UCSD-AML1 (cell line): Measurements from ENCODE around the gene GLDC.
"Not testable (repeated sequence)": the region's sequence is repeated elsewhere in the genome, so short reads cannot be mapped to it uniquely, and the experiment has no call there.

Experiments used
- DNase-seq: peaks from one replicate; lab custom pipeline; 2025; ENCODE audit not compliant: unreplicated experiment; lab: John Stamatoyannopoulos, UW

Gene GLDC

DNA sequence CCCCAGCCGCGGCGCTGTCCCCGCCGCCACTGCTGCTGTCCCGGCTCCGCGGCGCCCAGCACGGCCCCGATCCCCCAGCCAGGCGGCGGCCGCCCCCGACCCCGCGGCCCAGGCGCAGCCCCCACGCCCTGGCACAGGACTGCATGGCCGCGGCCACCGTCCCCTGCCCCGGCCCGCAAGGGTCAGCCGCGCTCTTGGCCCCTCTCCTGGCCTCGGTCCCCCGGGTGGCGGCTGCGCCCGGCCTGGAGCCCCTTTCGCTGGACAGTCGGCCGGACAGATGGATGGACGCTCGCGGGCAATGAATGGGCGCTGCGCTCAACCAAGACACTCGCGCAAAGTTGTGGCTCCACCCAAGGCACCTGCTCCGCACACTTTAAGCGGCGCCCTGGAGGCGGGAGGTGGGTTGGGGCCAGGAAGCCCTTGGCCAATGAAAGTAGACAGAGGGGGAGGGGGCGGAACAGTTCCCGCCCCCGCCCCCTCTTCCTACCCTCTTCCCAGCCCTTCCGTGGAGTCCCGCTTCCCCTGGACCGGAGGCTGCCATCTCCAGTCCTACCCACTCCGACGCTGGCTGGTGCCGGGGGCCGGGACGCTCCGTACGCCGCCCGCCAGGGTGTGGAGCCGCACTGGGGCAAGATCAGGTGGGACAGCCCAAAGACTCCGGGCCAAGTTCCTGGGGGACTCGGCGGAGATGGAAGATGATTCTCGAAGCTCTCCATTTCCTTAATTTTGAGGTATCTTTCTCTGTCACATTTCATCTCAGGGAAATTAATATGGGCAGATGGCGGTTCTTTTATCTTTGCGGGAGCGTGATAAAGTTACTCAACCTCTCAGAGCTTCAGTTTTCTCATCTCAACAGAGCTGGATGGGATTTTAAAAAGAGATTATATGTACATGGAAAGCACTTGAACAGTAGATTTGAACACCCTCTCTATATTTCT is at the start of gene GLDC:
Gene GLDC, minus strand, starts transcription at position 375 of the 938 bp plus-strand sequence. Its CDS starts 230 bp downstream, at position 145.
- no peak for DNase-seq

DNA sequence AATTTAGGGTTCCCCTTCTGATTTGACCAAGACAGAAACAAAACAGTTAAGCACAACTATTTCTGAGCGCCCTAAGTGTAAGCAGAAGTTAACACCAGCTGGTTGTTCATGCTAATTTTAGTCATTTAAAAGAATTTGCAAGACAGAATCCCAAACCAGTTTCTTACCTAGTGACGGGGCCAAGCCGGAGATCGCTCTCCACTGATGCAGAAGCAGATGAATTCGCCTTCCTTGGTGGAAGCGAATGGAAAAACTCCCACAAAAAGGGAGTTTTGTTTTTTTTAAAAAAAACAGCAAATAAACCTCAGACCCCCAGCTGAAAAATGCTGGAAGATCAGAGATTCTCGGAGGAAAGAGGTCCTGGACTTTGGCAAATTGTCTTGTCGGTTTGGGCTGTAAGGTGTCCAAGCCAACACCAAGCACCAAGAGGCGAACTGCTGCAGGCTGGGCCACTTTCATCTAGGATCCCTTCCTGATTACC is 47.4 kb upstream of the GLDC start:
- no peak for DNase-seq

DNA sequence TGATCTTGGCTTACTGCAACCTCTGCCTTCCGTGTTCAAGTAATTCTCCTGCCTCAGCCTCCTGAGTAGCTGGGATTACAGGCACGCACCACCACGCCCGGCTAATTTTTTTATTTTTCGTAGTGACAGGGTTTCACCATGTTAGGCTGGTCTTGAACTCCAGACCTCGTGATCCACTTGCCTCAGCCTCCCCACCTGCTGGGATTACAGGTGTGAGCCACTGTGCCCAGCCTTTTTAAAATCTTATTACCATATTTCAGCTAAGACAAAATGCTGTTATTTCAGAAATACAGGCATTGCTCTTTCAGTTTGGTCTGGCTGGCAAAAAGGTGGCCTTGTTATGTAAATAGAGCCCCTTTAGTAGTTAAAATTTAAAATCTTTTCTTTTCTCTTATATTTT is 46.9 kb upstream of the GLDC start:
- no peak for DNase-seq

DNA sequence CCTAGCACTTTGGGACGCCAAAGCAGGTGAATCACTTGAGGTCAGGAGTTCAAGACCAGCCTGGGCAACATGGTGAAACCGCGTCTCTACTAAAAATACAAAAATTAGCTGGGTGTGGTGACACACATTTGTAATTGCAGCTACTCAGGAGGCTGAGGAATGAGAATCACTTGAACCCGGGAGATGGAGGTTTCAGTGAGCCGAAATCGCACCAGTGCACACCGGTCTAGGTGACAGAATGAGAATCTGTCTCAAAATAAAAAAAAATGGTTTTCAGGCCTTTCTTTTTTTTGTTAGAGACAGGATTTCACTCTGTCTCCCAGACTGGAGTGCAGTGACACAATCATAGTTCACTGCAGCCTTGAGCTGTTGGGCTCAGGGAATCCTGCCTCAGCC is 45.1 kb upstream of the GLDC start:
- not testable (repeated sequence) for DNase-seq

DNA sequence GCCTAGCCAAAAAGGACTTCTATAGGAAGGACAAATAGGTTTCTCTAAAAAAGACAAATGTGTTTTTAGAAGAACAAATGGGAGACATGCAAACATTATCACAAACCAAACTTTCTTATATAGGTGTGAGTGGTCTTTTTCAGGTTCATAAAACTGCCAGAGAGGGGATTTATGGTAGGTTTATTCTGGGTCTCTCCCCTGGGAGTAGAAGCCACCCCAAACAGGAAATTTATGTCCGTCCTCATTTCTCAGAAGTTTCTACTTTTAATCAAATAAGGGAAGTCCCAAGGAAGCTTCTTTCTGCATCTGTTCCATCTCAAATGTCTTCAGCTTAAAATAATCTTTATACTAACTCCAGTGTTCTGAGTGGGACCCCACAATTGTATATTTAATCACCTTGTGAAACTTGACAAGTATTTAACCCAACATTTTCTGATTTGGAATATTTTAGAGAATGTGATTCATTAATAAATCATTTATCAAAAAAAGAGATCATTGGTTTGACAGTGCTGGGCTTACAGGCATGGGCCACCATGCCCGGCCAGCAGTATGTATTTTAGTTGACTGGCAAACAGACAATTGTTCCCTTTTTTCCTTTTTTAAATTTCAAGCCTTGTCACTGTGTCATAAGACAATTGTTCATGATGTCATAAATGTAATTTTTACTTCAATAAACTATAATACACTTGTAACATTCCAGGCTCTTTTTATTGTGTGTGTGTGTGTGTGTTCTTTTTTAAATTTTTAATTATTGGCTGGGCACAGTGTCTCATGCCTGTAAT is 44.6 kb upstream of the GLDC start:
- DNase-seq, result no peak

DNA sequence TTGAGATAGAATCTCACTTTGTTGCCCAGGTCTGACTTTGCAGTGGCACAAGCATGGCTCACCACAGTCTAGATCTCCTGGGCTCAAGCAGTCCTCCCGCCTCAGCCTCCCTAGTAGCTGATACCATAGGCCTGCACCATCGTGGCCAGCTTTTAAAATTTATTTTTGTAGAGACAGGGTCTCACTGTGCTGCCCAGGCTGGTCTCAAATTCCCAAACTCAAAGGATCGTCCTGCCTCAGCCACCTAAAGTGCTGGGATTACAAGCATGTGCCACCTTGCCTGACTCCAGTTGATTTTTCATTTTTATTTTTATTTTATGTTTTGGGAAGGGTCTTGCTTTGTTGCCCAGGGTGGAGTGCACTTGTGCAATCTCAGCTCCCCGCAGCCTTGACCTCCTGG is 41.7 kb upstream of the GLDC start:
- DNase-seq, result no peak

DNA sequence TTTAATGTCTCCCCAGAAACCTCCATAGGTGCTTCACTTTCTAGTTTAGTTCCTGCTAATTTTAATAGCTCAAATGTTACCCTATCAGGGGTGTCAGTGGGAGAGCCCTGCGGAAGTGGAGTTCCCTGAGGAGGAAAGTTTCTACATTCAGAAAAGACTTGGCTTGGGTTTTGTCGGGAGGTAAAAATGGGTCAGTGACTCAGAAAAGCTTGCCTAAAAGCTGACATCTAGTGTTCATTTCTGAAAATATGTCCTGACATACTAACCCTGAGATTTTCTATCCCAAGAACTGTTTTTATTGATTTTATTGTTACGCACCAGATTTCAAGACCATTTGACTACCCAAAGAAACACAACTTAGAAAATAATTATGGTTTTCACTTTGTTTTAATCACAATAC is 40.9 kb upstream of the GLDC start:
- DNase-seq, result no peak

DNA sequence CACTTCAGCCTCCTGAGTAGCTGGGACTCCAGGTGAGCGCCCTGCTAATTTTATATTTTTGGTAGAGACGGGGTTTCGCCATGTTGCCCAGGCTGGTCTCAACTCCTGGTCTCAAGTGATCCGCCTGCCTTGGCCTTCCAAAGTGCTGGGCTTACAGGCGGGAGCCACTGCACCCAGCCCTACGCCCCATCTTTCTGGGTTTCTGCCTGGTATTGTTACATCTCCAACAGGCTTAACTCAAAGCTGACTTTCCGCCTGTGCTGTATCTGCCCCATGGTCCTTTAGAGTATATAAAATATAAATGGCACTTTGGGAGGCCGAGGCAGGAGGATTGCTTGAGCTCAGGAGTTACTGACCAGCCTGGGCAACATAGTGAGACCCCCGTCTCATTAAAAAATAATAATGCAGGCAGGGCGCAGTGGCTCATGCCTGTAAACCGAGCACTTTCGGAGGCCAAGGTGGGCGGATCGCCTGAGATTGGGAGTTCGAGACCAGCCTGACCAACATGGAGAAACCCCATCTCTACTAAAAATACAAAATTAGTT is 36.5 kb upstream of the GLDC start:
- no peak for DNase-seq

DNA sequence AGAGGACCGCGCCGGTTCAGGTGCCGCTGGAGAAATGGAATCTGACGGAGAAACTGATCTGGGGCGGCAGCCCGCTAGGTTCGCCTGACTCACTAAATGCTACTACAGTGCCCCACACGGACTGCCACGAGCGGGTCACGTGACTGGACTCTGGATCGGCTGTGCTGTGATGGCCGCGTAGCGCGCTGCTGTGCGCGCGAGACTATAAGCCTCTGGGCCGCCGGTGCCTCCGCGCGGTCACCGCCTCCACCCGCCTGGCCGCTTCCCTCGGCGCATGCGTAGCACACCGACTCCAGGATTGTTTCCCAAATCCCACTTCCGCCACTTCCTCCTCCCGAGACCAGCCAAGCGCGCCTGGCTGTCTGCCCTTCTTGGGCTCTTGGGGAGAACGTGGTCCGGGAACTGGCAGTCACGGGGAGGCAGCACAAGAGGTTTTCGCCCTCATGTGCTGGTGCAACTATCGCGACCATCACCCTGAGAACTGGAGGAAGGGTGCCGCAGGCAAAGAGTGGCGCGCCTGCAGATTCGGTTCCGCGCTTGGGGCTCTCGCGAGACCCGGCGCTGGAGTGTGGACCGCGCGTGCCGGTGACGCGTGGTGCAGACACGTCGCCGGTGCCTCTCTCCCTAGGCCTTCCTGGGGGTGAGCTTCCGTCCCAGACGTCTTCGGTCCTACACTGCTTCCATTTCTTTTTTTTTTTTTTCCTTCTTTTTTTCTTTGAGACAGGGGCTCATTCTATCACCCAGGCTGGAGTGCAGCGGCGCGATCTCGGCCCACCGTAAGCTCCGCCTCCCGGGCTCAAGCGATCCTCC is 35.8 kb upstream of the GLDC start:
- peak; percentile 97 for DNase-seq

DNA sequence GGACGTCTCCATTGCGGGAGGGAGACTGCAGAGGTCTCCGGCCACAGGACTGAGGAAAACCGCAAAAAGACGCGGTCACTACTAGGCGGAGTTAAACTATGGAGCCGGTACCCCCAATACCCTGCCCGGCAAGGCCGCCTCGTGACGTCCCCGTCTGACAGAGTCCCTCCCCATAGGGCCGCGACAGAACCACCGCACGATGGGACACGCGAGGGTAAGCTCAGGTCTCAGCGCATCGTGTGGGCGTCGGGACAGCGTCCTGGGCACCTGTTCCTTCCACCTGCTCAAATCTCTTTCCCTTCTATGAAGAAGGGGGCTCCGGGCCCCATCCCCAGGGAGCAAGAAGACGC is 35.2 kb upstream of the GLDC start:
- peak; percentile 90 for DNase-seq

DNA sequence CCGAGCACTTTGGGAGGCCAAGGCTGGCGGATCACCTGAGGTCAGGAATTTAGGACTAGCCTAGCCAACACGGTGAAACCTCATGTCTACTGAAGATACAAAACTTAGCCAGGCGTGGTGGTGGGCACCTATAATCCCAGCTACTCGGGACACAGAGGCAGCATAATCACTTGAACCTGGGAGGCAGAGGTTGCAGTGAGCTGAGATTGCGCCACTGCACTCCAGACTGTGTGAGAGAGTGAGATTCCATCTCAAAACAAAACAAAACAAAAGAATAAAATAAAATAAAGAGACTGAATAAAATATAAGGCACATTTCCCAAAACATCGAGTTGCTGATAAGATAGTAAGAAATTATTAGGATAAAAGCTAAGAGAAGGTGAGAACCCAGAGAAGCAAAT is 32.3 kb upstream of the GLDC start:
- no peak for DNase-seq

DNA sequence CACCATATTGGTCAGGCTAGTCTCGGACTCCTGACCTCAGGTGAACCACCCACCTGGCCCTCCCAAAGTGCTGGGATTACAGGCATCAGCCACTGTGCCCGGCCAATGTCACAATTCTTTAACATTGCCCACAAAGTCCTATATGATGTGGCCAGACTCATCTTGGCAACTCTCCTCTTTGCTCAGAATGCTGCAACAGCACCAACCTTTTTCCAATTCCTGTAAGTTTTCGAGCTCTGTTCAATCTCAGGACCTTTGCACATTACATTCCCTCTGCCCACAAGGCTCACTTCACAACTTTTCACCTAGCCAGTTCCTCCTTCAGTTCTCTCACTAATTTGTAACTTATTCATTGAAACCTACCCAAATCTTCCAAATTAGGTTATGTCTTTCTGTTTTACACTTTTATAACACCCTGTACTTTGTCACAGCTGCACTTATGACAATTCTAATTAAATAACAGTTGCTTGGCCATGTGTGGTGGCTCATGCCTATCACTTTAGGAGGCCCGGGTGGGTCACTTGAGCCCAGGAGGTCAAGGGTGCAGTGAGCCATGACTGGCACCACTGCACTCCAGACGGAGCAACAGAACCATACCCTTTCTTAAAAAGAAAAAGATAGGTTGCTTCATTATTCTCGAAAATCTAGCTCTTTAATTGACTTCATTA is 30.9 kb upstream of the GLDC start:
- DNase-seq, result no peak

DNA sequence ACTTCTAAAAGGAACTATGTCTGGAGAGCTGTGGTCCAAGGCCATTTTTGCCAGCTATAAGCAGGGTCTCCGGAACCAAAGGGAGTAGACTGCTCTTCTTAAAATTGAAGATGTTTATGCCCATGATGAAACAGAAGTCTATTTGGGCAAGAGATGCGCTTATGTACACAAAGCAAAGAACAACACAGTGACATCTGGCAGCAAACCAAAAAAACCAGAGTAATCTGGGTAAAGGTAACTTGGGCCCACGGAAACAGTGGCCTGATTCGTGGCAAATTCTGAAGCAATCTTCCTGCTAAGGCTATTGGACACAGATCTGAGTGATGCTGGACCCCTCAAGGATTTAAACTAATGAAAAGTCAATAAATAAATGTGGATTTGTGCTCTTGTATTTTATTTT is 29.7 kb upstream of the GLDC start:
- DNase-seq, result no peak

DNA sequence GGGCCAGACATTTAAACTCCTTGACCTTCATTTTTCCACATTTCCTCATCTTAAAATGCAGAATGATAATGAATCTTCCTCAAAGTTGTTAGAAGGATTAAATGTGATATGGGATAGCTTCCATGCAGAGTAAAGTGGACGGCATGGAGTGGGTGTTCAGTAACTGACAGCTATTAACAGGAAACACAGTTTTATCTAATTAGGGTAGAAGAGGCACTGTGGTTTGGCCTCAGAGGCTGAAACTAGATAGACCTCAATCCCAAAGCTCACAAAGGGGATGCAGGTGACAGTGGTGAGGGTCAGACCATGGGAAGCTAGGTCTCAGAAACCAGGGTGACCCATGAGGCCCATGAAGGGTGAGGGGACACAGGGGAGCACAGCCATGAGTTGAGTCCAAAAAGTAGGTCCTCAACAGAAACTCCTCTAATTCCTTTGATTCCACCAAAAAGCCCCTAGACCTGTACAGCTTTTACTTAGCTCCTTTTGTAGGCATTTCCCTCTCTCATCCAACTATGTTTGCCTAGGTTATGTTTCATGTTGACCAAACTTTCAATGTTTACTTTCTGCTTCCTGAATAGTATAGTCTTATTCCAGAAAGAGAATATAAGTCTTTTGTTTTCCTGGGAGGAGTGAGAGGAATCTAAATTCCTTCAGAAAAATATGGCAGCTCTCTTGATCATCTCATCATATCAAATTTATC is 27.9 kb upstream of the GLDC start:
- no peak for DNase-seq

DNA sequence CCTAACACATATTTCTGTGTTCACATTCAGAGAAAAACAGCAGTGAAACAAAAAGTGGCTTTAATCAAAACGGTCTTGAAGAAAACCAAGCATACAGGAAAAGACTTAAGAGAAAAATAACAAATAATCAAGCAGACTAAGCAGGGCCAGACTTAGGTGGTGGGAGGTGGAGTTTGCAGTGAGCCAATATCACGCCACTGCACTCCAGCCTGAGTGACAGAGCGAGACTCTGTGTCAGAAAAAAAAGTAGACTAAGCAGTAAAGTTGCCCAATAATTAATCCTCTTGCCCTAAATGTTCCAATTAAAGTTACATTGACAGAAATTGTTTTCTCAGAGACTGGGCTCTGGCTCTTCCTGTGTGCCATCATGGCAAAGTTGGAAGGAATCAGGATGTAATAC is 26.6 kb upstream of the GLDC start:
- DNase-seq, result no peak

DNA sequence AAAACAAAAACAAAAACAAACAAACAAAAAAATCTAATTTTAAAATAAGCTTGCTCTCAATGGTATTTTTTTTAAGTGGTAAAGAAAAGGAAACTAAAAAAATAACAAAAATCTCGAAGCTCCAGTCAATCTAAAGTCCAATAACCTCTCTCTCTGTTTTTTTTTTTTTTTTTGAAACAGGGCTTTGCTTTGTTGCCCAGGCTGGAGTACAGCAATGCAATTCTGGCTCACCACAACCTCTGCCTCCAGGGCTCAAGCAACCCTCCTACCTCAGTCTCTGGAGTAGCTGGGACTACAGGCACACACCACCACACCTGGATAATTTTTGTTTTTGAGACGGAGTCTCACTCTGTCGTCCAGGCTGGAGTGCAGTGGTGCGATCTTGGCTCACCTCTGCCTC is 25.9 kb upstream of the GLDC start:
- DNase-seq, result no peak

DNA sequence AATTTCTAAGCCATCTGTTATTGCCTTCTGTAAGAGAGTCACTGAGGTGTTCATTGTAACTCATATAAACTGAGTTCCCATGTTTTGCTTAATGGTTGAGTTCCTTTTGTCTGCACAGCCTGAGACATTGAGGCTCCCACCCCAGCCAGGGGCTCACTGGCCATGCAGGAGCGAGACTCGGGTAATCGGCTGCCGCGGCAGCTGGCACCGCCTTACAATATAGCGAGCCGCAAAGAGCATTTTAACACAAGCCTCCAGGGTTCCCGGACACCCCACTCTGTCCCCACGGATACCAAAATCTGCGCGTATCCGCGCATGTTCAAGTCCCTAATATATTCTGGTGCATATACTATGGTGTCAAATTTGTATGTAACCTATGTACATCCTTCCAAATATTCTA is 24.4 kb upstream of the GLDC start:
- no peak for DNase-seq

DNA sequence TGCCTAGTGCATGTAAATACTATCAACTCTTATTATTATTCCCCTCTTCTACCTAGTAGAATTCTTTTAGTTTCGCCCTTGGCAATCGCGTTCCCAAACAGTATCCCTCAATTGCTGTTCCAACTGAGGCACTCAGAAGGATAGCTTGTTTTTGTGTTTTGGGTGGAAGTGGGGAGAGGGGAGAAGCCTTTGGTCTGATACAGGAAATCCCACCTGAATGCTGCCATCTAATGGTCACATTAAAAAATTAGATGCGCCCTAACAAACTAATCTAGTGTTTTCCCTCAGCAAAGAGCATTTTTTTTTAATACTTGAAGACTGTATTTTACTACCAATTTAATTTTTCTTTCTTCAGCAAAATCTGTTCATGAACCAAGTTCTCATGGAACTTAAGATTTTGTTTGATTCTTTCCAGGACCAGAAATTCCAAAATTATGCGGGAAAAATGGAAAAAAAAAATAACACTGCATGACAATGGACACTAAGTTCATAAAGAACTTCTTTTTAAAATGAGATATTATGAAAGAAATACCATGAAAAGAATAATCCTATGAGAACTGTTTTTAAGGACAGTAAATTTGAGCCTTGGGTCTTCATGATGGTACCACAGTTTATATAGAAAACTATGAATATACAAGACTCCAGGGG is 22.2 kb upstream of the GLDC start:
- no peak for DNase-seq

DNA sequence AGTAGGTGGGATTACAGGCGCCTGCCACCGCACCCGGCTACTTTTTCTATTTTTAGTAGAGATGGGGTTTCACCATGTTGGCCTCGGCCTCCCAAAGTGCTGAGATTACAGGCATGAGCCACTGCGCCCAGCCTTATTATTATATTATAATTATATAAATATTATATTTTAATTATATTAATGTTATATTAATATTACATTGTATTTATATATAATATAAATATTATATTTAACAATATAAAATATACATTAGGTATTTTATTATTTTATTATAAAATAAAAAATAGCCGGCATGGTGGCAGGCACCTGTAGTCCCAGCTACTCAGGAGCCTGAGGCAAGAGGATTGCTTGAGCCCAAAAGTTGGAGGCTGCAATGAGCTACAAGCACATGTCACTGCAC is 21.6 kb upstream of the GLDC start:
- DNase-seq, result no peak
